ENCODE measurements around the gene ADGRL3. TPM values are rescaled to one million over a fixed set of nuclear protein-coding genes. Genes with fewer than 3 reads are reported as not detected.

Gene ADGRL3
- total and polyA plus RNA-seq, 2 donors (not counting 1 experiment from before 2014, with no cell fraction given): under 0.01 to 0.05 TPM

- no peaks in the 10 kb centered on the region for H4K20me1 ChIP-seq (ENCODE audit: control insufficient read depth, extremely low read depth, insufficient read depth, low read length)
- H3K79me2 ChIP-seq (ENCODE audit: control insufficient read depth, insufficient read depth, low read length): no peaks in the 10 kb centered on the region
- H3K36me3 ChIP-seq (ENCODE audit: control insufficient read depth, insufficient read depth, low read length): no peaks in the 10 kb centered on the region
- H3K27ac ChIP-seq (ENCODE audit: insufficient read depth, low read length): no peak overlapping the region
- H3K4me1 ChIP-seq (ENCODE audit: control insufficient read depth, extremely low read depth, insufficient read depth, low read length): no peaks in the 10 kb centered on the region
- H3K27me3 ChIP-seq (ENCODE audit: control insufficient read depth, insufficient read depth, low read length): no peaks in the 10 kb centered on the region
- no peak overlapping the region for H2AFZ ChIP-seq (ENCODE audit: low read length)
- no peak overlapping the region for H3K4me3 ChIP-seq (replicated peaks in 1 of 4; ENCODE audit: control extremely low read depth in 1 of 4, insufficient read depth in 1 of 4, low read depth in 3 of 4, low read length in 4 of 4)
- no peak overlapping the region for H3K4me2 ChIP-seq (ENCODE audit: extremely low read depth, insufficient read depth, low read length)
- peak; percentile 4 to 29 for DNase-seq (ENCODE audit: low read depth in 2 of 2)
- H3K9me3 ChIP-seq (ENCODE audit: control insufficient read depth, insufficient read depth, low read depth, low read length): no peaks in the 10 kb centered on the region
- TF ChIP-seq EZH2 (IDR thresholded peaks at IDR 0.05; ENCODE audit: low read length, missing control alignments): no peak
- TF ChIP-seq, protein P1, sequence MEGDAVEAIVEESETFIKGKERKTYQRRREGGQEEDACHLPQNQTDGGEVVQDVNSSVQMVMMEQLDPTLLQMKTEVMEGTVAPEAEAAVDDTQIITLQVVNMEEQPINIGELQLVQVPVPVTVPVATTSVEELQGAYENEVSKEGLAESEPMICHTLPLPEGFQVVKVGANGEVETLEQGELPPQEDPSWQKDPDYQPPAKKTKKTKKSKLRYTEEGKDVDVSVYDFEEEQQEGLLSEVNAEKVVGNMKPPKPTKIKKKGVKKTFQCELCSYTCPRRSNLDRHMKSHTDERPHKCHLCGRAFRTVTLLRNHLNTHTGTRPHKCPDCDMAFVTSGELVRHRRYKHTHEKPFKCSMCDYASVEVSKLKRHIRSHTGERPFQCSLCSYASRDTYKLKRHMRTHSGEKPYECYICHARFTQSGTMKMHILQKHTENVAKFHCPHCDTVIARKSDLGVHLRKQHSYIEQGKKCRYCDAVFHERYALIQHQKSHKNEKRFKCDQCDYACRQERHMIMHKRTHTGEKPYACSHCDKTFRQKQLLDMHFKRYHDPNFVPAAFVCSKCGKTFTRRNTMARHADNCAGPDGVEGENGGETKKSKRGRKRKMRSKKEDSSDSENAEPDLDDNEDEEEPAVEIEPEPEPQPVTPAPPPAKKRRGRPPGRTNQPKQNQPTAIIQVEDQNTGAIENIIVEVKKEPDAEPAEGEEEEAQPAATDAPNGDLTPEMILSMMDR (conservative IDR thresholded peaks at IDR 0.05 in 1 of 2, IDR thresholded peaks at IDR 0.05 in 1 of 2; ENCODE audit: low read depth in 1 of 2, low read length in 2 of 2): peak in 1 of 2 donors; percentile 28
- H3K9ac ChIP-seq (ENCODE audit: insufficient read depth, low read length): no peak overlapping the region
These were observed 300.8 kb downstream of the ADGRL3 start for GRCh38 chr4:61500883-61501282.

DNA sequence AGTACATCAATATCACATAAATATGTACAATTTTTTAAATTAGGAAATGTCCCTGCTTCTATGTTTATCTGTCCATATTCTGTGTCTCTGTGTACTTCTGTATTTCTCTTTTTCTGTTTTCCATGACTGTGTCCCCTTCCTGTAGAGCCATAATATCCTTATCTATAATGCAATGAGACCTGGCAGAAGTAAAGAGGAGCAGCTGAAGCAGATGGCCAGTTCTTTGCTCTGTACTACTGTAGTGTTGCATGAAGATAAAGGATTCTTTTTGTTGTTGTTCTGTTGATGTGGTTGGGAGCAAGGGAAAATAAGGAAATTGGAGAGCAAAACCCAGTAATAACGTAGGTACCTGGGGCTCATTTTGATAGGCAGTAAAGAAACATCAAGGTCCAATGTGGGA is 301.7 kb downstream of the ADGRL3 start:
- DNase-seq (ENCODE audit: low read depth in 2 of 2): no peak
- no peak overlapping the region for H3K4me2 ChIP-seq (ENCODE audit: extremely low read depth, insufficient read depth, low read length)
- no peak overlapping the region for H3K27ac ChIP-seq (ENCODE audit: insufficient read depth, low read length)
- no peak overlapping the region for H3K9ac ChIP-seq (ENCODE audit: insufficient read depth, low read length)
- H3K4me3 ChIP-seq (replicated peaks in 1 of 4; ENCODE audit: control extremely low read depth in 1 of 4, insufficient read depth in 1 of 4, low read depth in 3 of 4, low read length in 4 of 4): no peak overlapping the region
- H3K4me1 ChIP-seq (ENCODE audit: control insufficient read depth, extremely low read depth, insufficient read depth, low read length): no peaks in the 10 kb centered on the region
- no peaks in the 10 kb centered on the region for H4K20me1 ChIP-seq (ENCODE audit: control insufficient read depth, extremely low read depth, insufficient read depth, low read length)
- no peak overlapping the region for H2AFZ ChIP-seq (ENCODE audit: low read length)
- H3K36me3 ChIP-seq (ENCODE audit: control insufficient read depth, insufficient read depth, low read length): no peaks in the 10 kb centered on the region
- H3K9me3 ChIP-seq (ENCODE audit: control insufficient read depth, insufficient read depth, low read depth, low read length): no peaks in the 10 kb centered on the region
- no peaks in the 10 kb centered on the region for H3K79me2 ChIP-seq (ENCODE audit: control insufficient read depth, insufficient read depth, low read length)
- no peaks in the 10 kb centered on the region for H3K27me3 ChIP-seq (ENCODE audit: control insufficient read depth, insufficient read depth, low read length)
- TF ChIP-seq, protein P1 (conservative IDR thresholded peaks at IDR 0.05 in 1 of 2, IDR thresholded peaks at IDR 0.05 in 1 of 2; ENCODE audit: low read depth in 1 of 2, low read length in 2 of 2): no peak
- no peak for TF ChIP-seq EZH2 (IDR thresholded peaks at IDR 0.05; ENCODE audit: low read length, missing control alignments)

DNA sequence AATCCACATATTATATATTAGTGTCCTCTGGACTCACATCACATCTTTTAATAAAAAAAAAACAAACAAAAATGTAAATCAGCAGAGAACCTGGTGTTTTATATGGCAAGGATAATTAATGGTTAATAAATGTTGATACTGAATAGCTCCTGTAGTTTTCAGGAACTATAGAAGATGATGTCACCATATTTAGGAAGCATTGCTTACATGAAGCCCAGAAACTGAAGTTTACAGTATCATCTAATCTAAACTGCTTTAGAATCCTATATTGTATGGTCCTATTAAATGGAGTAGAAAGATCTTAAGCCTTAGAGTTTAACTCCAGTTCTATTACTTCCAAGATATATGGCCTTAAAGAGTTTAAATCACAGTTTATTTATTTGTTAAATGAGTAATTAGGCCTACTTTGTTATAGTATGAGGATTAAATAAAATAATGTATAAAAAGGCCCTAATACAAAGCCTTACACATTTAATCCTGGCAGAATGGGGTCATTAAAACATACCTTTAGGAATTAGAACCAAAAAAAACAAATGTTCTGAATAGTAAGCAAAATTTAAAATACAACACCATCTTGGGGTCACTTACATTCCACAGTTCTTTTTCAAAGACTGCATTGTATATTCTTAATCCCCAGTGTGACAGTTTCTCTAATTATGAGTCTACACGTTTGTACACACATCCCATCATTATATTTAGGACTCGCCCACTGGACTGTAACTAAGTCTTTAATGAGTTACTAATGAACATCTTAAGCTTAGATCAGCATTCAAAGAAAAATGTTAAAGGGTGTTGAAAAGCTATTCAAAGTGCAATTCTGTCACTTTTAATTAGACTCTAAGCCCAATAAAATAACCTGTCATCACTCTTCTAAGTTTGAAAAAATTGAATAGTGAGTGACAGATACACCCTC is 305.9 kb downstream of the ADGRL3 start:
- Histone ChIP-seq H4K20me1 (ENCODE audit: control insufficient read depth, extremely low read depth, insufficient read depth, low read length) (no peaks in the 10 kb centered on the region), H3K9ac (ENCODE audit: insufficient read depth, low read length) (no peak overlapping the region), H3K4me2 (ENCODE audit: extremely low read depth, insufficient read depth, low read length) (no peak overlapping the region), H3K27me3 (ENCODE audit: control insufficient read depth, insufficient read depth, low read length) (no peaks in the 10 kb centered on the region), H3K4me3 (replicated peaks in 1 of 4; ENCODE audit: control extremely low read depth in 1 of 4, insufficient read depth in 1 of 4, low read depth in 3 of 4, low read length in 4 of 4) (no peak overlapping the region), H3K36me3 (ENCODE audit: control insufficient read depth, insufficient read depth, low read length) (no peaks in the 10 kb centered on the region), H3K27ac (ENCODE audit: insufficient read depth, low read length) (no peak overlapping the region), H3K79me2 (ENCODE audit: control insufficient read depth, insufficient read depth, low read length) (no peaks in the 10 kb centered on the region), H3K9me3 (ENCODE audit: control insufficient read depth, insufficient read depth, low read depth, low read length) (no peaks in the 10 kb centered on the region), H2AFZ (ENCODE audit: low read length) (no peak overlapping the region), H3K4me1 (ENCODE audit: control insufficient read depth, extremely low read depth, insufficient read depth, low read length) (no peaks in the 10 kb centered on the region)
- TF ChIP-seq, protein P1 (conservative IDR thresholded peaks at IDR 0.05 in 1 of 2, IDR thresholded peaks at IDR 0.05 in 1 of 2; ENCODE audit: low read depth in 1 of 2, low read length in 2 of 2): no peak
- no peak for TF ChIP-seq EZH2 (IDR thresholded peaks at IDR 0.05; ENCODE audit: low read length, missing control alignments)
- no peak for DNase-seq (ENCODE audit: low read depth in 2 of 2)
